ENCODE measurements around the gene IKZF3.

- no peak for TF ChIP-seq CTCF (IDR thresholded peaks at IDR 0.05; ENCODE audit: insufficient read depth, low read depth, low read length)
- TF ChIP-seq EZH2 (IDR thresholded peaks at IDR 0.05; ENCODE audit: insufficient read depth, low read length), result no peak
Observed at GRCh38 chr17:39800540-39800939, 63.6 kb downstream of the IKZF3 start.
